Adrenal gland (tissue), 5 donors: ENCODE results near the gene APOL1.

ENCODE experiments used
- CTCF ChIP-seq, 6 experiments: fragments of 450-650 bp in 4 of 6; fragments of 200-600 bp in 2 of 6; sonication (generic) in 1 of 6; IDR thresholded peaks; 1 replicate in 5 of 6; 2 replicates in 1 of 6; pipeline versions ENCODE4 v1.5.1 to v1.8.0; 2016 to 2021; ENCODE audit warnings: antibody characterized with exemption in 6 of 6, mild to moderate bottlenecking in 2 of 6, moderate library complexity in 1 of 6
- POLR2A ChIP-seq, 2 donors: fragments of 450-650 bp; IDR thresholded peaks; one replicate each; pipeline ENCODE4 v1.6.1; 2017; ENCODE audit warnings: antibody characterized with exemption in 2 of 2, mild to moderate bottlenecking in 2 of 2, moderate library complexity in 1 of 2
- donor health status: DM: no; HTN: no; CAD: no.

GRCh38 chr22:36215981-36216380 is 37.0 kb upstream of the APOL1 start:
- TF ChIP-seq POLR2A (IDR thresholded peaks at IDR 0.05) (no peak), CTCF (IDR thresholded peaks at IDR 0.05) (no peak)
